NOMO-1 treated with DMSO at 0.1 percent for 48 hours (cell line): ENCODE data around the gene DLGAP5.

Experiments used
- DNase-seq: peaks from one replicate; lab custom pipeline; 2025; ENCODE audit not compliant: unreplicated experiment; lab: John Stamatoyannopoulos, UW

Gene DLGAP5

GRCh38 chr14:55115460-55115859 lies 75.9 kb downstream of the DLGAP5 start:
- DNase-seq: no peak

- no peak for DNase-seq
Measured at GRCh38 chr14:55114720-55115119, 76.7 kb downstream of the DLGAP5 start.

GRCh38 chr14:55111122-55111708 lies 80.2 kb downstream of the DLGAP5 start:
- DNase-seq: no peak

- no peak for DNase-seq
Measured at GRCh38 chr14:55109836-55110235, 81.5 kb downstream of the DLGAP5 start.

GRCh38 chr14:55107766-55108554 lies 83.4 kb downstream of the DLGAP5 start:
- peak; percentile 82 for DNase-seq

- no peak for DNase-seq
Measured at GRCh38 chr14:55105991-55106390, 85.4 kb downstream of the DLGAP5 start.

GRCh38 chr14:55103971-55104954 lies 87.1 kb downstream of the DLGAP5 start:
- peak; percentile 73 for DNase-seq

GRCh38 chr14:55103005-55103640 lies 88.3 kb downstream of the DLGAP5 start:
- DNase-seq: peak; percentile 72

GRCh38 chr14:55102141-55102621 lies 89.2 kb downstream of the DLGAP5 start:
- DNase-seq: peak; percentile 95

- no peak for DNase-seq
Measured at GRCh38 chr14:55101698-55102097, 89.7 kb downstream of the DLGAP5 start.

- DNase-seq: peak; percentile 15
Measured at GRCh38 chr14:55099756-55100155, 91.6 kb downstream of the DLGAP5 start.

GRCh38 chr14:55098561-55098898 lies 92.9 kb downstream of the DLGAP5 start:
- DNase-seq: no peak
